Iris pigment epithelial cell (primary cell): ENCODE measurements around the gene SASH1.
"Not testable (repeated sequence)": the region's sequence is repeated elsewhere in the genome, so short reads cannot be mapped to it uniquely, and the experiment has no call there.

Source experiments
- DNase-seq: peaks from one replicate; pipeline ENCODE4 v3.0.0-alpha.2; 2011; ENCODE audit warnings: low read depth

Gene SASH1

DNA sequence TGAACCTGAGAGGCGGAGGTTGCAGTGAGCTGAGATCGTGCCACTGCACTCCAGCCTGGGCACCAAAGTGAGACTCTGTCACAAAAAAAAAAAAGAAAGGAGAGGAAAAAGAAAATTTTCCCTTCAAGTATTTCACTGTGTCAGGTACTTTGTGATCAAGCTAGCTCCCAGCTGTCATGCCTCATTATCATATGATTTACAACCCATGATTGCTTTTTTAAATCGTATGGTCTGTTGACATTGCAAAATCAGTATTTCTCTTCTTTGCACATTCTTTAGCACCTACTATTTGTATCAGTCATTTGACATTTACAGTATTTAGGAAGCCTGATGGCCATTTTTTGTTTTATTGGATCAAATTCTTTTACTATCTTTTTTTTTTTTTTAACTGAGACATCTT, 22.4 kb downstream of the SASH1 start:
- no peak for DNase-seq

DNA sequence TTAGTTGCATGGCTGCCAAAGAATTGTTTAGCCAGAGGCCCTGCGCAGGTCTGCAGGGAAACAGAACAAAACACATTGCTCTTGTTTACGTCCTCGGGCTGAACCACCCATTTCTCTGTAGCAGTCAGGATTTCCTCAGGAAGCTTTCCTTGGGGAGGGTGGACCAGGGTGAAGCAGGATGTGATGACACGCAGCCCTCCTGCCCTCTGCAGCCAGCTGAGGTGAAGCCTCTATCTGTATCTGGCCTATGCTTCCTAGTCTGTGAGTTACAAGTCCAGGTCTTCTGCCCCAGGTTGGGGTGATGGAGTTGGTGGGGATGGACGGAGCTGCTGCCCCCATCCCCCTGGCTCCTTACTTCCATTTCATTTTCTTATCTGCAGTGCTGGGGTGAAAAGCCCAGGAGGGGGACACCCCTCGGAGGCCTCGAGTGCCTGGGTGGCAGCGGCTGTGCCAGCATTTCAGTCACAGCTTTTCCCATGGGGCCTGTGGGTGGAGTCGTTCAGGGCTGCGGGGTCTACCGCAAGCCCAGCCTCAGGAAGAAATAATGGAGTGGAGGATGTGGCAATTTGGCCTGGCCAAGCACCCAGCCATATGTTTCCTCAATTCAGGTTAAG, 24.9 kb downstream of the SASH1 start:
- DNase-seq = peak; percentile 89

DNA sequence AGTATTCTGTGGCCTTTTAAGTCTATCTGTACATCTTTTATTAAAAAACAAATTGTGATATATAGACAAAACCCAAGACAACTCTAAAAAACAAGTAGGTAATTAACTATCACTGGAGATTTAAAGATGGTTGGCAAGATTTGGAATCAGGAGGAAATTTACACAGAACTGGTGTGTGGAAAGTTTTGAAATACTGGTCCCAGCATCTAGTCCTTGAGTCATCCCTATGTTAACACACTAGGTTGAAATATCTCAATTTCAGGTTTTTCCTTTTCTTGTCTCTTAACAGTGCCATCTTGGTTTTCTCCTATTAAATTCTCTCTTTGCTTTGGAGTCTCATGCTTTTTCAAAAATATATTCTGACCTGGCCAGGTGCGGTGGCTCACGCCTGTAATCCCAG, 27.5 kb downstream of the SASH1 start:
- DNase-seq = peak; percentile 38

DNA sequence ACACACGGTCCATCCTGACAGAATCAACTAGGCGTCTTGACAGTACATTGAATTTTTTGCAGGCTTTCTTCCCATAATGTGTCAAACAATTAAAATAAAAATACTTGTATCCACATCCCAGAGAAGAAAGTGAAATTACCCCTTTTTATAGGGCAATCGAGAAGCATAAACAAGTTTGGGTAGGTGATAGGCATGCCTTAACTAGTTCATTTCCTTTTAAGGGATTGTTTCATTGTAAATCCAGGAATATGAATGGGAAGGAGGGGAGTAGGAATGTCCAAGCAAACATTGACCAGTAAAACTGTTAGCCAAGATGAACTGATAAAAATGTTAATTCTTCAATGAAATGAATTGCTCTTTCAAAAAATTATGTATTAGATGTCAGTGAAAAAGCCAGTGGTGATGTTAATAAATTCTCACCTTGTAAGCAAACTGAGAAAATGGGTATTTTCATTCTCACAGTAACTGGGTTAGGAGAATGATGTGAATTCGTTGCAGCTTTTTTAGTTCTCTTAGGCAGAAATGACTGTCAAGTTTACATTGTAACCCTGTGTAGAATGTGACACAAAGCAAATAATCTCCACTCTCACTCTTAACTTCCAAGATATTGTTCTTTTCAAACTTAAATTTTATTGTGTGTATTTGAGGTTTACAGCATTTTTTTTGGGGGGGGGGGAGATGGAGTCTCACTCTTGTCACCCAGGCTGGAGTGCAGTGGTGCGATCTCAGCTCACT, 31.6 kb downstream of the SASH1 start:
- DNase-seq = no peak

DNA sequence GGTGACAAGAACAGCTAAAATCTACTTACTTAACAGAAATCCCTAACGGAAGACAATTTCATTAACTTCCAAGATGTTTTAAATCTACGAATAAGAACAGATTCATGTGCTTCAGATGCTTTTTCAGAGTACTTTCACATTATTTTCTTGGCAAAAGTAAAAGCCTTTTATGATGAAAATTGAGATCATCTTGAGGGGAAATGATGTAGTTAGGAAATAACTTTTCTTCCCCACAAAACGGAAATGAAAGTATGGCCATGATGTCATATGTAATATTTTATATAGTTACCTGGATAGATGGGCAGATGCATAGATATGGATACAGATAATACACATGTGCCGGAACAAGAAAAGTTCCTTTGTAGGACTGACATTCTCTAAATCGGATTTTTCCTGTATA, 32.8 kb downstream of the SASH1 start:
- DNase-seq = no peak

DNA sequence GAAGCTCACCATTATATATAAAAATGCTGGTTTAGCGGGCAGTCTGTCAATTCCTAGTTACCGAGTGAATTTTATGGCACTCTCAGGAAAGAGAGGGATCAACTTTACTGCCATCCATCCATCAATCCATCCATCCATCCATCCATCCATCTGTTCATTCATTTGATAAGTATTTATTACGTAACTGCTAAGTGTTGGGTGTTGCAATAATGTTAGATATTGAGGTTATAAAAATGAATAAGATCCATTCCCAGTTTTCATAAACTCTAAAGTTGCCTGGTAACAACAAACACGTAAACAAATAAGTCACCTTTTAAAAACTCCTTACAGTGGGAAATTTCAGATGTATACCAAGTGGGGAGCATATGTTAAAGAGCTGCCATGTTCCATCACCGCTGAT, 36.8 kb downstream of the SASH1 start:
- DNase-seq = no peak

DNA sequence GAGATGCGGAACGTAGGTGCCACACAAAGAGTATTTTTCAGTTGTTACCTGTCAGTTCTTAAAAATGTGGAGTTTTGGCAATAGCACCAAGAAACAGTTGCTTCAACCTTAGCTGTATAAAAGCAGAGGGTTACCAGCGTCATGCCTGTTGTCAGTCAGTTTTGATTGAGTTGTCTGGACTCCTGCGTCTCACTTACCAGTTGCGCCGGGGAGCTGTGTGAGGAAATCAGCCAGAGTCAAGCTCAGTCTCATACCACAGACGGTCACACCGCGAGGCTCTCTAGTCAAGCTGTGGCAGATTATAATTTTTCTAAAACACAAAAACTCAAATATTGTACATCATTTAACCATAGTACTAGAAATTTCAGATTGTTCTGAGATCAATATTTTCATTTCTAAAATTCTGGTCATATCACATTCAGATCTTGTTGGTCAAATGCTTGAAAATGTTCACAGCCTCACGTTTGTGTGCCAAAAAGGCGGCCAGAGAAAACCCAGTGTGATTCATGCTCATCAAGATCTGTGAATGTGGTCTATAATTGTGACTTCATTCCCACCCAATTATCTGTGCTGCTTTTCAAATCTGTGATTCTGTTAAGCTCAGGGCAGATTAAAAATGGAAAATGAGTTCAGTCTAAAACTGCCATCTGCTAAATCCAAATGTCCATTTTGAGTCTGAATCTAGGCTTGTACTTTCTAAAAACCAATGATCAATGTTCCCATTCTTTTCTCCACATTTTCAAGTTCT, 37.5 kb downstream of the SASH1 start:
- DNase-seq = no peak

DNA sequence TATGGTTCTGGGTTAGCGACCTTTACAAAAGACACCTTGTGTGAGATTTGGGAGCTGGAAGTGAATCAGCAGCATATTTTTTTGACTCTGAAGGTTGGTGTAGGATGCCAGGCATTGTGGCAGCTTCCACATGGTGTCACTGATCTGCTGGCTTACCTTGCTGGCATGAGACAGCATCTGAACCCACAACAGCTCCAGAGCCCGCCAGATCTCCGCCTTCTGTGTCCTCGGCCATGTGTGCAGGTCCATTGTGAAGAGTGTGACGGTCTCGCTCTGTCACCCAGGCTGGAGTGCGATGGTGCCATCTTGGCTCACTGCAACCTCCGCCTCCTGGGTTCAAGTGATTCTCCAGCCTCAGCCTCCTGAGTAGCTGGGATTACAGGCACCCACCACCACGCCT, 39.4 kb downstream of the SASH1 start:
- DNase-seq = not testable (repeated sequence)

DNA sequence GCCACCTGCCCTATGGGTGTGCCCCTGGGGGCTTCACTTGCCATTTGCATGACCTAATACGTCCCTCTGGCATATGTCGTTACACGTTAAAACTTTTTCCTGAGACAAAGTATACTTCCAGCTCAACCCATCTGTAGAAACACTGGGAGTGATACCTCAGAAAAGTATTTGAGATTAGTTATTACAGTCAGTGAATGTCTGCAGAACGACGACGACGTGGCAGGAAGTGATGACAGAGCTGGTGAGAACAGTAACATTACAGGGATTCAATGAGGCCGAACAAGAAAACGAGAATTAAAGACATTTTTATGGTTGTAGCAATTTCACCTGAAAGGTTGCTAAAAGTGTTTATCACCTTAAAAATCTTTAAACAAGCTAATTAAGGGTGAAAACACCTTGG, 40.2 kb downstream of the SASH1 start:
- peak; percentile 49 for DNase-seq

DNA sequence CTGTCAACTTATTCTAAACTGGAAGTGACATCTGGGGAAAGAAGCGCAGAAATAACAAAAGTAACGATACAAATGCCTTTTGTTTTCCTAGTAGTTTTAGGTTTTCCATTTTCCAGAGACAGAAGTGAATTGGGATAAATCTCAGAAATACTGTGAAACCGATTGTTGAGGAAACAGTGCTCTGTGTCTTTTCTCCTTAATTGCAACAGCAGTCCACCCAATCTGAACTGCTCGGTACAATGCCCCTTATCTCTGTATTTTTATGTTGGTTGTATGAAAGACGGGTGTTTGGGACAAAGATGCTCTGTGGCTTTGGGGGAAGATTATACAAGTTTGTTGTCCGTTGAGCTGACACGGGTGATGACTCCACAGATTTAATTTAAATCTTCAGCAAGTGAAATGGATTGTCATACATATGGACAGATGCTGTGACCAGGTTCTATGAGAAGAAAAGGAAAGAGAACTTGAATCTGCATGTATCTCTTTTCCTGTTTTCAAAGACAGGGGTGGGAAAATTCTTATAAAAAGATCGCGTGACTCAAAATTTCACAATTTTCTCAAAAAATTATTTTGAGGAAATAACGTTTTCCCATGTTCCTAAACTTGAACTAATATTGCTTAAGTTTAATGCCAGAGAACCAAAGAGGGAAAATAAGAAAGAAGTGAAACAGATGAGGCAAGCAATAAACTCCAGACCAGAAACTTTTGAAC, 41.2 kb downstream of the SASH1 start:
- no peak for DNase-seq

DNA sequence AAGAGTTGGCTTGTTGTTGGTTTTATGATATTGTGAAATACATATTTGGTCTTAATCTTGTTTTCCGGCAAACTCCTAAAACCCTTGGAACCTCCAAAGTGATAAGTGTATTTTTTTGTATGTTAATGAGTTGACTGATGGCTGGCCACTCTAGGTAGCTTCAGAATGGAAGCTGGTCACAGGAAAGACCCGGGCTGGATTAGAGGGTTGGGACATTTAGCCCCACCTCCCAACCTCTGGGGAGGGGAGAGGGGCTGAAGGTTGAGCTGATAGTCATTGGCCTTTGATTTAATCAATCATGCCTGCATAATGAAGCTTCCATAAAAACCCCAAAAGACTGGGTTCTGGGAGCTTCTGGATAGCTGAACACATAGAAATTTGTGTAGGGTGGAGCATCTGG, 42.7 kb downstream of the SASH1 start:
- DNase-seq = no peak

DNA sequence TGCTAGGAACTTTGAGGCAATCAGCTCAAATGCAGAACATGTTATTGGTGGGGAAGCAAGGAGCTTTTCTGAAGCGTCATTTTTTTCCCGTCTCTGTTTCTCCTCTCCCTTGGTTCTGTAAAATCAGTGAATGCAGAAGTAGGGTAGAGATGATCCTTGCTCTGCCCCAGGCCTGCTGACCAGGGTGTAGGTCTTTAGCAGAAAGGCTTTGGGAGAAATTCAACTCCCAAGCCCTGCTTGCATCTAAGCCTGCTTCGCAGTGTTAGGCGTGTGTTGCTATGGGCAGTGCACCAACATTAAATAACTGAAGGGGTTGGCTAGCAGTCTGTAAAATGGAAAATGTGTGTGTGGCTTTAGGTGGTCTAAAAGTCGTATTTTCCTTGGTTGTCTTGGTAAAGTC, 45.9 kb downstream of the SASH1 start:
- no peak for DNase-seq

DNA sequence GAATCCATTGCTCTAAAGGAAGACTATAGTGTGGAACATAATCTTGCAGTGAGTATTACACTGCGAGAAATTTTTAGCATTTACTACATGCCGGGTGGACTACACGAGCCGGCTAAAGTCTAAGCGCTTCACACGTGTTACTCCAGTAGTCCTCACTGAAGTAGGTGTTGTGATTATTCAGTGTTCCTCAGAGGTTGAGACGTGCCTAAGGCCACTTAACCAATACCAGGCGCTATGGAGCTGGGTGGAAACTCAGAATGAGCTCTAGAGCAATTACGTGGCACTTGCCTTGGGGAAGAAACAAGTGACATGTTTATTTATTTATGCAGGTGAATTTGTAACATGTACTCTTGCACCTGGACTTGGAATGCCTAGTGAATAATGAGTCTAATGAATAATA, 46.4 kb downstream of the SASH1 start:
- DNase-seq = no peak

DNA sequence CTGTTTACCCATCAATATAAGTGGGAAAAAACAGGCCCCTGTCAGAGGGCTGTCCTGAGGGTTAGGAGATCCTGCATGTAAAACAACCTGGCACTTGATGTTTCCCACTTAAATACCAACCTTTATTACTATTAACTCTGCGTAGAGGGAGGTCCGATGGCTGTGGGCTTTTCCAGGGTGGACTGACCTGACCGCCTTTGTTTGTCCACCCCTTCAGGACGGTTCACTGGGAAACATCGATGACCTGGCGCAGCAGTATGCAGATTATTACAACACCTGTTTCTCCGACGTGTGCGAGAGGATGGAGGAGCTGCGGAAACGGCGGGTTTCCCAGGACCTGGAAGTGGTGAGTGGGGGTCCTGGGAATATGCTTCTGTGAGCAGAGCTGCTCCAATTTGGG, 47.3 kb downstream of the SASH1 start:
- DNase-seq = no peak

DNA sequence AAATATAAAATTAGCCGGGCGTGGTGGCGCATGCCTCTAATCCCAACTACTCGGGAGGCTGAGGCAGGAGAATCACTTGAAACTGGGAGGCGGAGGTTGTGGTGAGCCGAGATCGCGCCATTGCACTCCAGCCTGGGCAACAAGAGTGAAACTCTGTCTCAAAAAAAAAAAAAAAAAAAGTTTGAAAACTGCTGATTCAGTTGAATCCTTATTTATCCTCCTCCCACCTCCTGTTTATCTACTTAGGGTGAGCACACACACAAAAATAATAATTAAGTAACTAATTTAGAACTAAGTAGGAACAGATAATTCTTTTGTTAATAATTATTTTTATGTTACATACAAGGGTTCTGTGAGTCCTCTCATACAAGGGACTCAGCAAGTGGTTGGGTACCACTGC, 49.5 kb downstream of the SASH1 start:
- DNase-seq = not testable (repeated sequence)

DNA sequence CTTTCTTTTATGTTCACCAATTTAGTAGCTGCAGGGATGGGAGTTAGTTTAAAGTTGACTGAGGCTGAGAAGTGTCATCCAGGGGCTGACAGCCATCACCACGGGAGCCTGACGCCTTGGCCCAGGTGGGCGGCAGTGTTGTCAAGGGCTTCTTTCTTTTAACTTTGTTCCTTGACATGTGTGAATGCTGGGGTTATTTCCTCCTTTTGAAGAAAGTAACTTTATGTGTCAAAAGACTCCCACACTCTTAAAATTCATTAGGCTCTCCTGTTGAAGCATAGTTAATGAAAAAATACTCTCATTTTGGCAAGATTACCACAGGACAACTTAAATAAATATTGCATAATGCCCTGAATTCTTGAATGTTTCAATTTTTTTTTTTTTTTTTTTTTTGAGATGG, 50.0 kb downstream of the SASH1 start:
- no peak for DNase-seq

DNA sequence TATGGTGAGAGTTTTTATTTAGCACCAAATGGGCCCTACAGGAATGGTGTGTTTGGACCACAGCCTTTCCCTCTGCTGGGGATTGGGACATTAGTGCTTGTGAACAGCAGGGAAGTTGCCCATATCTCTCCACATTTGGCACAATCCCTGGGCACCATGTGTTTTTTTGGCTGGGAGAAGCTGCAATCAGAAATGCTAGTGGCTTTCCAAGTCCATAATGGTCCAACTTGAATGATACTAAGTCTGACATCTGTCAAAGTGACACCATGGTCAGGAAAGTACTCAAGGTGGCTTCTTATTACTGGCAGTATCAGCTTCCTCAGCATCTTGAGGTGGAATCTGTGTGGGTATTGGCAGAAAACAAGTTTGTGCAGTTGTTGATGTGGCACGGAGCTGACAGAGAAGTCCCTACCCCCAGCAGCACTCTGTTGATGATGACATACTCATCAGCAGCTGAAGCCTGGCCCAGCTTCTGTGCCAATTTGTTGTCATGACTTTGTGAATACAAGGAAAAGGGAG, 53.0 kb downstream of the SASH1 start:
- DNase-seq = no peak

DNA sequence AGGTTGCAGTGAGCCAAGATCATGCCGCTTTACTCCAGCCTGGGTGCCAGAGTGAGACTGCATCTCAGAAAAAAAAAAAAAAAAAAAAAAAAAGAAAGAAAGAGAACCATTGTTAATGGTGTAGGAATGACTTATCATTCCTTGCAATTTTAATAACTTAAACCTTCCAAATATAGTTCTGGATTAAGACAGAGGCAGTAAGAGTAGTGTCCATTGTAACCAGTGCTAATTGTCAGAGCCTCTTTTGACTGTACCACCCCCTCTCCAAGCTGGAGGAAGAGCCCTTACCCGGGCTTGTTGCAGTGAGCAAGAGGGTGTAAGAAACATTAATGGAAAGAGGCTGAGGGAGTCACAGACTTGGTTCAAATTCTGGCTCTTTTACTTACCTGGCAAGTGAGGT, 53.8 kb downstream of the SASH1 start:
- DNase-seq = no peak

DNA sequence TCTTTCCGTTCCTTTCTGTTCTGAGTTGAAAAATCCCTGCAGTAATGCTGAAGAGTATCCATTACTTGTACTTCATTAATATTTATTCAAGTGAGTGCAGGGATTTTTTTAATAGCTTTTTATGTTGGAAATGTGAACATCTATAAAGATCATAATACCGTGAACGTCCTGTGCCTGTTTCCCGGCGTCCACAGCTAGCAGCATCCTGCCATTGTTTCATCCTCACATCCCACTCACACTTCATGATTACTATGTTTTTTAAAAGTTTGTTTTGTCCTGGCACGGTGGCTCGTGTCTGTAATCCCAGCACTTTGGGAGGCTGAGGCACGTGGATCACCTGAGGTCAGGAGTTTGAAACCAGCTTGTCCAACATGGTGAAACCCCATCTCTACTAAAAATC, 54.3 kb downstream of the SASH1 start:
- DNase-seq = no peak

DNA sequence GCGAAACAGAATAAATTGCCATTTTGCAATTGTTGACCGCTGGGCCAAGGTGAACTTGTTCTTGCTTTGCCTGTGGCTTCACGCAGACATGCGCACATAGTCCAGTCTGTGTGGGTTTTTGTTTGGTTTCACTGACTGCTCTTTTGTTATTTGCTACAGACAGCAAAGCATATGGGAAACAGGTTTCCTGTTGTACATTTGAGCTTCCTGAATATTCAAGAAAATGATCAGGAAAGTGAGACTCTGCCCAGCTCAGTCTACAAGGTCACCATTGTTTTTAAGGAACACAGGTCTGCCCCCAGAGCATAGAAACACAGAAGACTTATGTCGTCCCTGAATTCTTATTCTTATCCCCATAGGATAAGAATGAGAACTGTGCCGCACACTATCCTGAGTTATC, 55.6 kb downstream of the SASH1 start:
- DNase-seq = no peak

DNA sequence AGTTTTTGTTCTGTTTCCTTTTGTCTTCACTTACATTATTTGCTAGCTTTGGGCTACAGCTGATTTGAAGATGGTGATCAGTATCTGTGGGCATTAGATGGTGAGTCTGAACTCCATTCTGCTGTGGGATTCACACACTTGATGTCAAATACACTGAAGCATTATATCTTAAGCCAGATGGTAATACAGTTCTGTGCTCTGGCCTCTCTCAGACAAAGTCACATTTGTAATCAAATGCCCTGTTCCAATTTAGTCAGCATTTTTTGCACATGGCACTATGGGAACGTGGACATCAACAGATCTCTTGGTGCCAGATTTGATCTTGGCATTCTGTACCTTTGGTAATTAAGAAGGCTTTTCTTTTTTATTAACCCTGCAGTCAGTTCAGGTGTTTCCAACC, 56.0 kb downstream of the SASH1 start:
- DNase-seq = no peak

DNA sequence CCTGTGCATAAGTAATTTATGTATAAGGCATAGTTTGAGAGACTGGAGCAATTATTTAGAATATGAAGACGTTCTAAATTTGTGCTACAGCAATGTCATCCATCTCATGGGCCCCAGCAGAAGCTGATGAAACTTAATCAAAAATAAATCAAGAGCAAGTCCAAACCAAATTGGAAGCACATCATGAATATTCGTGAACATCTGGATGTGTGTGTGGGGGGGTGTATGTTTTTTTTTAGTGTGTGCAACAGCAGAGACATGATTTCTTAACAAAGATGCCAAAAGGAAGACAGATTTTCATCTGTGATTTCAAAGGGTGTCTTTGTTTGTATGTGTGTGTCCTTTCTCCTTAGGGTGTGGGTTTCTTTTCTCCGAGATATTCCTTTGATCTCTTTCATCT, 58.9 kb downstream of the SASH1 start:
- DNase-seq = no peak
